ENCODE data around the gene DOCK9. TPM values are rescaled to one million over a fixed set of nuclear protein-coding genes. Genes with fewer than 3 reads are reported as not detected.

Gene DOCK9
- polyA plus RNA-seq, 1 of the 3 experiments (the other 2 are of a cell fraction), result 16.6 TPM

- Histone ChIP-seq H3K27ac (ENCODE audit: low read depth in 2 of 2, low read length in 1 of 2) (no peak overlapping the region), H3K4me1 (ENCODE audit: control insufficient read depth in 1 of 2, insufficient read depth in 2 of 2, low read depth in 1 of 2, low read length in 1 of 2) (no peaks in the 10 kb centered on the region), H3K9ac (no peak overlapping the region), H3F3A (replicated peaks; ENCODE audit: insufficient read depth) (no peaks in the 10 kb centered on the region), H3K27me3 (ENCODE audit: insufficient read depth) (no peaks in the 10 kb centered on the region), H3K9me3 (no peaks in the 10 kb centered on the region), H3K36me3 (replicated peaks in 1 of 2; ENCODE audit: control insufficient read depth in 1 of 2, insufficient read depth in 2 of 2, low read length in 1 of 2) (peaks cover 10 to 22% of the 10 kb centered on the region in 2 experiments), H3K4me3 (ENCODE audit: low read depth in 2 of 2, low read length in 1 of 2) (no peak overlapping the region), H3K9me2 (no peaks in the 10 kb centered on the region), H3K4me2 (no peak overlapping the region), H4K20me1 (ENCODE audit: insufficient read depth) (no peaks in the 10 kb centered on the region), H3K79me2 (ENCODE audit: insufficient read depth) (no peaks in the 10 kb centered on the region), H2AFZ (ENCODE audit: low read depth) (no peak overlapping the region)
- 96% methylated on average over 4 of the region's 5 CpGs for WGBS (ENCODE audit: low lambda C conversion rate)
- TF ChIP-seq MEF2A (IDR thresholded peaks at IDR 0.05; ENCODE audit: borderline replicate concordance, low read depth), result no peak
- no peak for TF ChIP-seq ELF1 (IDR thresholded peaks at IDR 0.05)
- no peak for TF ChIP-seq GATA2 (CRISPR knock-in tag; IDR thresholded peaks at IDR 0.05)
- TF ChIP-seq REST (IDR thresholded peaks at IDR 0.05; ENCODE audit: low read depth, low read length), result no peak
- no peak for TF ChIP-seq MAX (IDR thresholded peaks at IDR 0.05; ENCODE audit: low read depth)
- no peak for TF ChIP-seq FOSL2 (IDR thresholded peaks at IDR 0.05; ENCODE audit: borderline replicate concordance, low read depth)
- no peak for TF ChIP-seq ZBTB33 (IDR thresholded peaks at IDR 0.05; ENCODE audit: borderline replicate concordance, low read depth)
- no peak for TF ChIP-seq NRF1 (IDR thresholded peaks at IDR 0.05; ENCODE audit: low read depth, low read length)
- no peak for TF ChIP-seq RAD21 (IDR thresholded peaks at IDR 0.05; ENCODE audit: low read length)
- no peak for TF ChIP-seq NFIC (IDR thresholded peaks at IDR 0.05; ENCODE audit: borderline replicate concordance)
- no peak for TF ChIP-seq POLR2AphosphoS5 (IDR thresholded peaks at IDR 0.05; ENCODE audit: low read depth, low read length)
- no peak for TF ChIP-seq EZH2phosphoT487 (IDR thresholded peaks at IDR 0.05; ENCODE audit: borderline replicate concordance, low read depth)
- no peak for TF ChIP-seq FOXJ3 (CRISPR knock-in tag; IDR thresholded peaks at IDR 0.05)
- no peak for TF ChIP-seq CTCF (IDR thresholded peaks at IDR 0.05)
- TF ChIP-seq PBX3 (IDR thresholded peaks at IDR 0.05), result no peak
- TF ChIP-seq TCF12 (IDR thresholded peaks at IDR 0.05), result no peak
- no peak for TF ChIP-seq CHD2 (IDR thresholded peaks at IDR 0.05; ENCODE audit: low read length, partially characterized antibody)
- no peak for TF ChIP-seq RXRA (IDR thresholded peaks at IDR 0.05; ENCODE audit: borderline replicate concordance, low read depth)
- no peak for TF ChIP-seq GABPA (IDR thresholded peaks at IDR 0.05; ENCODE audit: low read depth)
- ChIA-PET CTCF (interaction anchor here (0.6 kb wide), 1 partner anchor 10 kb away, joined by 3 read pairs; no protein-coding TSS in a partner anchor), POLR2A (no interaction called here)
- DNase-seq, result no peak
These were observed 99.3 kb downstream of the DOCK9 start for GRCh38 chr13:98878486-98879126.

Data from SK-N-SH (cell line).